Measurements from ENCODE around the gene LAMTOR3. TPM values are rescaled to one million over a fixed set of nuclear protein-coding genes. Genes with fewer than 3 reads are reported as not detected.

Gene LAMTOR3
- total RNA-seq, 1 experiment from 2014 or later = 30.6 TPM

- Histone ChIP-seq H4K5ac (ENCODE audit: insufficient read length, low read depth, low read length) (no peak overlapping the region), H2AFZ (ENCODE audit: low read length) (no peak overlapping the region), H3K18ac (ENCODE audit: insufficient read length, low read depth, low read length) (no peak overlapping the region), H3K23me2 (ENCODE audit: insufficient read length, low read depth, low read length, poor library complexity, severe bottlenecking) (no peaks in the 10 kb centered on the region), H3T11ph (ENCODE audit: low read length) (no peak overlapping the region), H3K4me1 (ENCODE audit: insufficient read depth, low read length) (no peaks in the 10 kb centered on the region), H3K9me3 (ENCODE audit: control insufficient read depth, low read depth, low read length) (no peaks in the 10 kb centered on the region), H3K9ac (ENCODE audit: extremely low read depth, insufficient read length, low read length) (no peak overlapping the region), H4K20me1 (ENCODE audit: control insufficient read depth, insufficient read depth, insufficient read length) (no peaks in the 10 kb centered on the region), H2BK20ac (ENCODE audit: low read depth, low read length, poor library complexity, severe bottlenecking) (no peak overlapping the region), H2BK120ac (ENCODE audit: low read depth, low read length, poor library complexity, severe bottlenecking) (no peak overlapping the region), H2AK5ac (ENCODE audit: insufficient read length, low read length) (no peak overlapping the region), H3K23ac (ENCODE audit: insufficient read length, low read depth, low read length) (no peak overlapping the region), H3K4me2 (ENCODE audit: insufficient read depth, insufficient read length, low read length) (no peak overlapping the region), H3K56ac (ENCODE audit: insufficient read length, low read depth, low read length) (no peak overlapping the region), H4K91ac (ENCODE audit: insufficient read length, low read depth, low read length) (no peak overlapping the region), H4K8ac (replicated peaks; ENCODE audit: insufficient read length, low read depth, low read length) (no peak overlapping the region), H2BK5ac (ENCODE audit: insufficient read length, low read length) (no peak overlapping the region), H3K14ac (ENCODE audit: insufficient read depth, low read length) (no peak overlapping the region), H3K27me3 (ENCODE audit: insufficient read depth, low read length) (no peaks in the 10 kb centered on the region), H2BK15ac (ENCODE audit: low read depth, low read length) (no peak overlapping the region), H3K27ac (ENCODE audit: insufficient read length, low read depth, low read length) (no peak overlapping the region), H3K79me2 (ENCODE audit: insufficient read depth, low read length) (no peaks in the 10 kb centered on the region), H3K4ac (ENCODE audit: low read depth, low read length) (no peak overlapping the region), H3K79me1 (ENCODE audit: insufficient read depth, low read depth, low read length, poor library complexity, severe bottlenecking) (no peaks in the 10 kb centered on the region), H2BK12ac (ENCODE audit: insufficient read length, low read depth, low read length) (no peak overlapping the region)
- no peaks in the 10 kb centered on the region; the same call in 1 of the 2 replicates for H3K27me3 Mint-ChIP-seq (ENCODE audit: low read depth)
- no peak overlapping the region for H3K27ac Mint-ChIP-seq
- H3K36me3 Mint-ChIP-seq (ENCODE audit: insufficient read depth in 1 of 3, low read depth in 3 of 3) = no peaks in the 10 kb centered on the region
- H3K9me3 Mint-ChIP-seq = no peaks in the 10 kb centered on the region; a peak in 1 of 5 replicates
- no CpG with 5 or more reads among the region's 1 CpG for WGBS (ENCODE audit: extremely low coverage, insufficient read length, low lambda C conversion rate)
- H3K4me1 Mint-ChIP-seq = peaks cover 7 to 11% of the 10 kb centered on the region in 2 experiments
- DNase-seq = no peak
- no peak overlapping the region for H3K4me3 Mint-ChIP-seq
- no peak for TF ChIP-seq CTCF (conservative IDR thresholded peaks at IDR 0.05)
Observed at GRCh38 chr4:99853999-99854398, 40.2 kb downstream of the LAMTOR3 start.

Data from H9 (cell line).